Effector CD8-positive, alpha-beta T cell (primary cell): ENCODE measurements around the gene FBXO44.
A peak's percentile ranks its signal among the peaks of the same experiment; 100 is the strongest.

Experiments
- DNase-seq: peaks from one replicate; lab custom pipeline; 2025; lab: John Stamatoyannopoulos, UW

Gene FBXO44

GRCh38 chr1:11640101-11640500 is 14.6 kb upstream of the FBXO44 start:
- DNase-seq: no peak

- DNase-seq: no peak
Observed at GRCh38 chr1:11640944-11641343, 13.7 kb upstream of the FBXO44 start.

- DNase-seq: no peak
Observed at GRCh38 chr1:11641776-11642305, 12.8 kb upstream of the FBXO44 start.

GRCh38 chr1:11642418-11643017 is 12.2 kb upstream of the FBXO44 start:
- DNase-seq: peak; percentile 53

- DNase-seq: no peak
Observed at GRCh38 chr1:11643782-11644181, 10.9 kb upstream of the FBXO44 start.

- no peak for DNase-seq
Observed at GRCh38 chr1:11645270-11645669, 9.4 kb upstream of the FBXO44 start.

GRCh38 chr1:11645670-11646265 is 8.9 kb upstream of the FBXO44 start:
- DNase-seq: peak; percentile 66

- no peak for DNase-seq
Observed at GRCh38 chr1:11646317-11646716, 8.4 kb upstream of the FBXO44 start.

GRCh38 chr1:11647333-11647732 is 7.3 kb upstream of the FBXO44 start:
- DNase-seq: no peak

GRCh38 chr1:11648039-11648438 is 6.6 kb upstream of the FBXO44 start:
- DNase-seq: no peak

- DNase-seq: peak; percentile 32
Observed at GRCh38 chr1:11648732-11649158, 5.9 kb upstream of the FBXO44 start.

- no peak for DNase-seq
Observed at GRCh38 chr1:11649237-11649623, 5.4 kb upstream of the FBXO44 start.

- no peak for DNase-seq
Observed at GRCh38 chr1:11649624-11650330, 4.9 kb upstream of the FBXO44 start.

- DNase-seq: peak; percentile 50
Observed at GRCh38 chr1:11650331-11650991, 4.2 kb upstream of the FBXO44 start.

GRCh38 chr1:11651017-11651416 is 3.7 kb upstream of the FBXO44 start:
- DNase-seq: no peak

- DNase-seq: no peak
Observed at GRCh38 chr1:11652203-11652780, 2.4 kb upstream of the FBXO44 start.

- no peak for DNase-seq
Observed at GRCh38 chr1:11653101-11653860, 1.4 kb upstream of the FBXO44 start.

- no peak for DNase-seq
Observed at GRCh38 chr1:11653861-11654136, 878 bp upstream of the FBXO44 start.

- DNase-seq: no peak
Observed at GRCh38 chr1:11654939-11655808, 497 bp downstream of the FBXO44 start.

GRCh38 chr1:11657654-11658053 is 3.0 kb downstream of the FBXO44 start:
- no peak for DNase-seq

- DNase-seq: no peak
Observed at GRCh38 chr1:11658542-11658941, 3.9 kb downstream of the FBXO44 start.
